Measurements from ENCODE around the gene C7. TPM values are rescaled to one million over a fixed set of nuclear protein-coding genes. Genes with fewer than 3 reads are reported as not detected.

Gene C7
- total RNA-seq, 1 experiment from 2014 or later, result 0.74 TPM

DNA sequence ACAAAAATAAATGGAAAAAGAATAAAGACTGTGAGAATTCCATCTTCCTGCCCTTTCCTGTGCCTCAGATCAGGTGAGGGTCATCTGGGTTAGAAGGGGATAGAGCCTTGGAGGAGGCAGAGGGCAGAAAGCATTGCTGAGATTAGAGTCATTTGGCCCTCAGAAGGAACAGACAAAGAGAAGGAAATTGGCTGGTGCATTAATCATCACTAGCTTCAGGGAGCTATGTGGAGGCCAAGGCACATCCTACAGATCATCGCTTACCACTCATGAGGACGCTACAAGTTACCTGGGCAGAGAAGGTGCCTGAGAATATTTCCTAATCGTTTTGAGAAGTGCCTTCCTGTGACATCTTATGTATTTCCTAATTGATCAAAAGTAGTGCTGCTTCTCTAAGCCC is 74.5 kb downstream of the C7 start:
- CTCF ChIA-PET, result no interaction called here
- no peak for ATAC-seq

More for the DNA sequence above, 74.5 kb downstream of the C7 start:
- BruUV-seq (replicated peaks), result no TSS peak
- no peaks in the 10 kb centered on the region for H3K4me1 ChIP-seq (ENCODE audit: control insufficient read depth in 1 of 2, insufficient read depth in 2 of 2, low read length in 2 of 2)
- H3K36me3 ChIP-seq (ENCODE audit: control insufficient read depth in 1 of 2, insufficient read depth in 2 of 2, low read length in 2 of 2), result no peaks in the 10 kb centered on the region
- intact Hi-C loops (cut with micrococcal nuclease), result no loop called here
- 0 out of 4 replicates have a peak, but pooled peaks cover 0 to 3% of the 10 kb centered on the region in 2 experiments for H3K9me3 ChIP-seq (ENCODE audit: control insufficient read depth in 1 of 2, insufficient read depth in 1 of 2, low read depth in 1 of 2, low read length in 2 of 2)
- no peaks in the 10 kb centered on the region for H3K79me2 ChIP-seq (ENCODE audit: insufficient read depth, low read length)
- H2AFZ ChIP-seq (ENCODE audit: low read depth, low read length, poor library complexity, severe bottlenecking), result no peak overlapping the region
- H3K4me3 ChIP-seq (replicated peaks in 1 of 2; ENCODE audit: low read depth in 1 of 2, low read length in 2 of 2), result no peak overlapping the region
- no peak for TF ChIP-seq FOSL1 (IDR thresholded peaks at IDR 0.05; ENCODE audit: low read depth)
- no peak for TF ChIP-seq ZNF274 (IDR thresholded peaks at IDR 0.05; ENCODE audit: low read depth, low read length)
- no peak for TF ChIP-seq YY1 (IDR thresholded peaks at IDR 0.05; ENCODE audit: extremely low read depth, insufficient replicate concordance, low read depth, low read length)
- TF ChIP-seq EZH2phosphoT487 (IDR thresholded peaks at IDR 0.05; ENCODE audit: borderline replicate concordance), result no peak
- TF ChIP-seq EGR1 (IDR thresholded peaks at IDR 0.05; ENCODE audit: low read depth), result no peak
- no peak for TF ChIP-seq CEBPB (IDR thresholded peaks at IDR 0.05; ENCODE audit: low read depth)
- TF ChIP-seq CBX3 (IDR thresholded peaks at IDR 0.05; ENCODE audit: low read depth), result no peak
- TF ChIP-seq, protein P1, sequence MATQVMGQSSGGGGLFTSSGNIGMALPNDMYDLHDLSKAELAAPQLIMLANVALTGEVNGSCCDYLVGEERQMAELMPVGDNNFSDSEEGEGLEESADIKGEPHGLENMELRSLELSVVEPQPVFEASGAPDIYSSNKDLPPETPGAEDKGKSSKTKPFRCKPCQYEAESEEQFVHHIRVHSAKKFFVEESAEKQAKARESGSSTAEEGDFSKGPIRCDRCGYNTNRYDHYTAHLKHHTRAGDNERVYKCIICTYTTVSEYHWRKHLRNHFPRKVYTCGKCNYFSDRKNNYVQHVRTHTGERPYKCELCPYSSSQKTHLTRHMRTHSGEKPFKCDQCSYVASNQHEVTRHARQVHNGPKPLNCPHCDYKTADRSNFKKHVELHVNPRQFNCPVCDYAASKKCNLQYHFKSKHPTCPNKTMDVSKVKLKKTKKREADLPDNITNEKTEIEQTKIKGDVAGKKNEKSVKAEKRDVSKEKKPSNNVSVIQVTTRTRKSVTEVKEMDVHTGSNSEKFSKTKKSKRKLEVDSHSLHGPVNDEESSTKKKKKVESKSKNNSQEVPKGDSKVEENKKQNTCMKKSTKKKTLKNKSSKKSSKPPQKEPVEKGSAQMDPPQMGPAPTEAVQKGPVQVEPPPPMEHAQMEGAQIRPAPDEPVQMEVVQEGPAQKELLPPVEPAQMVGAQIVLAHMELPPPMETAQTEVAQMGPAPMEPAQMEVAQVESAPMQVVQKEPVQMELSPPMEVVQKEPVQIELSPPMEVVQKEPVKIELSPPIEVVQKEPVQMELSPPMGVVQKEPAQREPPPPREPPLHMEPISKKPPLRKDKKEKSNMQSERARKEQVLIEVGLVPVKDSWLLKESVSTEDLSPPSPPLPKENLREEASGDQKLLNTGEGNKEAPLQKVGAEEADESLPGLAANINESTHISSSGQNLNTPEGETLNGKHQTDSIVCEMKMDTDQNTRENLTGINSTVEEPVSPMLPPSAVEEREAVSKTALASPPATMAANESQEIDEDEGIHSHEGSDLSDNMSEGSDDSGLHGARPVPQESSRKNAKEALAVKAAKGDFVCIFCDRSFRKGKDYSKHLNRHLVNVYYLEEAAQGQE (IDR thresholded peaks at IDR 0.05; ENCODE audit: low read depth), result no peak
- no peak for TF ChIP-seq SRF (IDR thresholded peaks at IDR 0.05; ENCODE audit: low read depth)
- H3K27ac ChIP-seq (ENCODE audit: low read depth, low read length), result no peak overlapping the region
- RAD21 ChIA-PET (ENCODE audit: low non-redundant PET in 1 of 2, low total read pairs in 2 of 2, uncharacterized antibody in 2 of 2, unreplicated experiment in 2 of 2), result no interaction called here
- H3K9ac ChIP-seq (ENCODE audit: low read length), result no peak overlapping the region
- DNase-seq (ENCODE audit: low read depth, low spot score), result no peak
- H3K4me2 ChIP-seq (ENCODE audit: low read length), result no peak overlapping the region
- no peaks in the 10 kb centered on the region for H3K27me3 ChIP-seq (ENCODE audit: insufficient read depth, low read length)
- H3K9me2 ChIP-seq (ENCODE audit: insufficient read depth), result no peaks in the 10 kb centered on the region
- POLR2A ChIA-PET, result no interaction called here
- no peaks in the 10 kb centered on the region for H4K20me1 ChIP-seq (ENCODE audit: insufficient read depth)

Data from HCT116 (cell line).